SK-N-SH (cell line): ENCODE data around the gene PLEKHG1. TPM values are rescaled to one million over a fixed set of nuclear protein-coding genes. Genes with fewer than 3 reads are reported as not detected.

Experiments
- CTCF ChIA-PET: fragments of 300-600, 350-600 bp; formaldehyde crosslinking; extraction: SDS; loops from one replicate; lab custom pipeline; 2021; lab: Yijun Ruan, JAX
- POLR2A ChIA-PET: fragments of 350-600 bp; sonication (Branson Sonifier 250); formaldehyde crosslinking; extraction: SDS; loops from one replicate; lab custom pipeline; 2020; ENCODE audit warnings: antibody characterized with exemption, inconsistent platforms; lab: Yijun Ruan, JAX
- DNase-seq: peaks from one replicate; pipeline ENCODE4 v3.0.0; 2012
- H2AFZ ChIP-seq: fragments of 200-600 bp; sonication (generic); 2 replicates; pipeline ENCODE4 v1.8.1; 2016; ENCODE audit warnings: antibody characterized with exemption, mild to moderate bottlenecking, low read depth
- H3F3A ChIP-seq: fragments of 200-600 bp; sonication (generic); replicated peaks from 2 replicates; pipeline ENCODE3; 2016; ENCODE audit warnings: antibody characterized with exemption, mild to moderate bottlenecking; ENCODE audit not compliant: insufficient read depth
- H3K27ac ChIP-seq, 2 experiments: fragments of 200-500 bp in 1 of 2; fragments of 200-600 bp in 1 of 2; sonication (Bioruptor generic) in 1 of 2; sonication (generic), shearing (Covaris generic) in 1 of 2; 2 replicates each; pipeline versions ENCODE4 v1.5.1 to v1.6.1; 2014 to 2016; ENCODE audit warnings: low read depth in 2 of 2, inconsistent platforms in 1 of 2, low read length in 1 of 2, mild to moderate bottlenecking in 1 of 2, mixed read lengths in 1 of 2
- H3K27me3 ChIP-seq: fragments of 200-600 bp; sonication (generic), shearing (Covaris generic); 2 replicates; pipeline ENCODE4 v1.6.1; 2016; ENCODE audit warnings: mixed run types; ENCODE audit not compliant: insufficient read depth
- H3K36me3 ChIP-seq, 2 experiments: fragments of 200-500 bp in 1 of 2; fragments of 200-600 bp in 1 of 2; sonication (Bioruptor generic) in 1 of 2; sonication (generic) in 1 of 2; replicated peaks in 1 of 2; 2 replicates each; pipeline versions ENCODE3 to v1.5.1; 2014 to 2016; ENCODE audit warnings: low read length in 1 of 2, mild to moderate bottlenecking in 1 of 2; ENCODE audit not compliant: insufficient read depth in 2 of 2, control insufficient read depth in 1 of 2
- H3K4me1 ChIP-seq, 2 experiments: fragments of 200-500 bp in 1 of 2; fragments of 200-600 bp in 1 of 2; sonication (Bioruptor generic) in 1 of 2; sonication (generic), shearing (Covaris generic) in 1 of 2; 2 replicates each; pipeline versions ENCODE4 v1.5.1 to v1.6.1; 2014 to 2016; ENCODE audit warnings: low read depth in 1 of 2, low read length in 1 of 2, mixed run types in 1 of 2; ENCODE audit not compliant: insufficient read depth in 2 of 2, control insufficient read depth in 1 of 2
- H3K4me2 ChIP-seq: fragments of 200-600 bp; sonication (generic), shearing (Covaris generic); 2 replicates; pipeline ENCODE4 v1.6.1; 2017; ENCODE audit warnings: mixed run types
- H3K4me3 ChIP-seq, 2 experiments: fragments of 200-500 bp in 1 of 2; fragments of 200-600 bp in 1 of 2; sonication (Bioruptor generic) in 1 of 2; sonication (generic), shearing (Covaris generic) in 1 of 2; 2 replicates each; pipeline versions ENCODE4 v1.5.1 to v1.8.1; 2014 to 2016; ENCODE audit warnings: low read depth in 2 of 2, inconsistent platforms in 1 of 2, low read length in 1 of 2, mild to moderate bottlenecking in 1 of 2, mixed read lengths in 1 of 2, moderate library complexity in 1 of 2
- H3K79me2 ChIP-seq: fragments of 200-600 bp; sonication (generic); 2 replicates; pipeline ENCODE4 v1.8.1; 2017; ENCODE audit warnings: mild to moderate bottlenecking; ENCODE audit not compliant: insufficient read depth
- H3K9ac ChIP-seq: fragments of 200-600 bp; sonication (generic); 2 replicates; pipeline ENCODE4 v1.6.1; 2017; ENCODE audit warnings: mixed run types
- H3K9me2 ChIP-seq: fragments of 200-600 bp; sonication (generic); 2 replicates; pipeline ENCODE4 v1.6.1; 2017; ENCODE audit warnings: mixed run types
- H3K9me3 ChIP-seq: fragments of 200-600 bp; sonication (generic); 2 replicates; pipeline ENCODE4 v1.6.1; 2017; ENCODE audit warnings: mixed run types, mild to moderate bottlenecking, moderate library complexity
- H4K20me1 ChIP-seq: fragments of 200-600 bp; sonication (generic); 2 replicates; pipeline ENCODE4 v1.6.1; 2017; ENCODE audit warnings: mild to moderate bottlenecking, mixed run types; ENCODE audit not compliant: insufficient read depth
- ELF1 ChIP-seq: IDR thresholded peaks from 2 replicates; pipeline ENCODE4 v1.4.0; 2012
- EP300 ChIP-seq, 2 experiments: IDR thresholded peaks; 2 replicates each; pipeline versions ENCODE4 v1.4.0 to v1.6.1; 2012; ENCODE audit warnings: borderline replicate concordance in 1 of 2, low read depth in 1 of 2, low read length in 1 of 2
- EZH2phosphoT487 ChIP-seq: fragments of 200-600 bp; sonication (generic); IDR thresholded peaks from 2 replicates; pipeline ENCODE4 v1.6.1; 2017; ENCODE audit warnings: low read depth, mixed run types, mild to moderate bottlenecking, antibody characterized with exemption, moderate library complexity, borderline replicate concordance
- FOSL2 ChIP-seq: IDR thresholded peaks from 2 replicates; pipeline ENCODE4 v1.4.0; 2012; ENCODE audit warnings: low read depth, mild to moderate bottlenecking, moderate library complexity, borderline replicate concordance
- FOXM1 ChIP-seq: IDR thresholded peaks from 2 replicates; pipeline ENCODE4 v1.4.0; 2012; ENCODE audit warnings: low read depth, mild to moderate bottlenecking
- GATA2 ChIP-seq: sonication (generic); formaldehyde crosslinking; IDR thresholded peaks from 2 replicates; pipeline ENCODE4 v1.5.0; 2020; ENCODE audit warnings: mild to moderate bottlenecking, missing genetic modification reagents
- MEF2A ChIP-seq: IDR thresholded peaks from 2 replicates; pipeline ENCODE4 v1.4.0; 2012; ENCODE audit warnings: low read depth, borderline replicate concordance
- NRF1 ChIP-seq: IDR thresholded peaks from 2 replicates; pipeline ENCODE4 v1.6.1; 2012; ENCODE audit warnings: low read depth, mild to moderate bottlenecking, low read length
- POLR2AphosphoS5 ChIP-seq: IDR thresholded peaks from 2 replicates; pipeline ENCODE4 v1.6.1; 2012; ENCODE audit warnings: low read depth, low read length
- RXRA ChIP-seq: IDR thresholded peaks from 2 replicates; pipeline ENCODE4 v1.4.0; 2012; ENCODE audit warnings: low read depth, mild to moderate bottlenecking, borderline replicate concordance
- SIN3A ChIP-seq: IDR thresholded peaks from 2 replicates; pipeline ENCODE4 v1.6.1; 2012; ENCODE audit warnings: low read depth, mild to moderate bottlenecking, low read length, moderate library complexity, borderline replicate concordance
- TAF1 ChIP-seq: IDR thresholded peaks from 2 replicates; pipeline ENCODE4 v1.6.1; 2012; ENCODE audit warnings: low read depth, mild to moderate bottlenecking, low read length, moderate library complexity, borderline replicate concordance
- TCF12 ChIP-seq: IDR thresholded peaks from 2 replicates; pipeline ENCODE4 v1.4.0; 2012
- WGBS: methylation state at CpG from one replicate; pipeline ENCODE4 v1.1.6; 2017; ENCODE audit warnings: low lambda C conversion rate; 5-methylcytosine and 5-hydroxymethylcytosine counted together
- polyA plus RNA-seq, 3 experiments: library from polyadenylated mRNA; depleted of rRNA; stranded (reverse); fragments of >200 nt; gene quantifications; 2 replicates each; pipeline ENCODE4 v1.2.3, GENCODE V29; 2012
- TF ChIP-seq, protein P1 (sequence below): IDR thresholded peaks from 2 replicates; pipeline ENCODE4 v1.4.0; 2012; ENCODE audit warnings: low read depth

PLEKHG1 gene
- polyA plus RNA-seq, 1 of the 3 experiments (the other 2 are of a cell fraction), result 0.02 TPM

DNA sequence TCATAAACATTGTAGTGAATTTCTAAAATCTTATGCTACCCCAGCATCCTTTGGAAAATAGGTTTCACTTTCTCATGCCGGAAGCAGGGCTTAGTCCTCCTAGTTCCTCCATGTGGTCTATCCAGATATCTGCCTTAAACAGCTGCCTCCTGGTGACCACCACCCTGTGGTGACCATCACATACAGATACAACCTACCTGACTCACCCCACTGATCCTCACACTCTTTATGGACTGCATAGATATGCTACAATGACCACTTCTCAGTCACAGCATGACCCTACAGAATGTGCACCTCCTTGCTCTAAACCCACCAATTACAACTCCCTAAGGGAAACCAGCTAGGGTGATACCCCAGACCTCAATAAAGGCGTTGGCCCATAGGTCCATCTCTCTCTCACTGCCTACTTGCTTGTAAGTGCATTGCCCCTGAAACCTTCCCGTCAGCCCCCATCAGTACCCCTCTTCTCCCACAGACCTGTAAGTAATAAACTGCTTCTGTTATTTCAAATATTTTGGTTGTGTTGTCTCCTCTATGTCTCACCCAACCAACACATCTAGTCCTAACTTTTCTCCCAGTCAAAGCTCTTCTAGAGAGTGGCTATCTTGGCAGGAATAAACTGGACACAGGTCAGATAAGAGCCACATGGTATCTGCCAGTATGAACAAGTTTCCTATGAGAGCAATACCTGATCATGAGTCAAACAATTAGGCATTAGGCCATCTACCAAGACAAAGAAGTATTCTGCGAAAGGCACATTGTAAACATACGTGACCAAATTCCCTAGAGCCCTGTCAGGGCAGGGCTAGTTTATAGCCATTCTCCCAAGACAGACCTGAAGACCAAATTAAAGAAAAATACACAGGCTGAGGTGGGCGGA lies 39.4 kb upstream of the PLEKHG1 start:
- no peaks in the 10 kb centered on the region for H3K79me2 ChIP-seq
- no peaks in the 10 kb centered on the region for H3K36me3 ChIP-seq
- H3F3A ChIP-seq, result no peaks in the 10 kb centered on the region
- H4K20me1 ChIP-seq, result no peaks in the 10 kb centered on the region
- H3K9me3 ChIP-seq, result no peaks in the 10 kb centered on the region
- CTCF ChIA-PET, result no interaction called here
- H3K27ac ChIP-seq, result no peak overlapping the region
- no peak overlapping the region for H2AFZ ChIP-seq
- TF ChIP-seq, protein P1, sequence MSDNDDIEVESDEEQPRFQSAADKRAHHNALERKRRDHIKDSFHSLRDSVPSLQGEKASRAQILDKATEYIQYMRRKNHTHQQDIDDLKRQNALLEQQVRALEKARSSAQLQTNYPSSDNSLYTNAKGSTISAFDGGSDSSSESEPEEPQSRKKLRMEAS, result no peak
- TF ChIP-seq TAF1 (no peak), EP300 (IDR thresholded peaks at IDR 0.05; ENCODE audit: borderline replicate concordance in 1 of 2, low read depth in 1 of 2, low read length in 1 of 2) (no peak), FOXM1 (no peak), RXRA (no peak), MEF2A (no peak), ELF1 (no peak), NRF1 (no peak), SIN3A (no peak), POLR2AphosphoS5 (no peak), EZH2phosphoT487 (no peak)
- no peak overlapping the region for H3K4me3 ChIP-seq
- POLR2A ChIA-PET, result no interaction called here
- 32% methylated on average over 6 of the region's 6 CpGs for WGBS
- H3K9ac ChIP-seq, result no peak overlapping the region
- H3K4me1 ChIP-seq, result no peaks in the 10 kb centered on the region
- H3K9me2 ChIP-seq, result no peaks in the 10 kb centered on the region
- H3K4me2 ChIP-seq, result no peak overlapping the region
- H3K27me3 ChIP-seq, result no peaks in the 10 kb centered on the region
- no peak for DNase-seq

DNA sequence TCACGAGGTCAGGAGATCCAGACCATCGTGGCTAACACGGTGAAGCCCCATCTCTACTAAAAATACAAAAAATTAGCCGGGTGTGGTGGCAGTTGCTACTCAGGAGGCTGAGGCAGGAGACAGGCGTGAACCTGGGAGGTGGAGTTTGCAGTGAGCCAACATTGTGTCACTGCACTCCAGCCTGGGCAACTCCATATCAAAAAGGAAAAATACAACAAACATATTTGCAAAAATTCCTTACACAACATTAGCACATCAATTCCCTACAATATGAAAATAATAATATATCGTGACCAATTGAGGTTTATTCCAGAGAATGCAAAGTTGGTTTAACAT lies 38.8 kb upstream of the PLEKHG1 start:
- POLR2A ChIA-PET, result no interaction called here

DNA sequence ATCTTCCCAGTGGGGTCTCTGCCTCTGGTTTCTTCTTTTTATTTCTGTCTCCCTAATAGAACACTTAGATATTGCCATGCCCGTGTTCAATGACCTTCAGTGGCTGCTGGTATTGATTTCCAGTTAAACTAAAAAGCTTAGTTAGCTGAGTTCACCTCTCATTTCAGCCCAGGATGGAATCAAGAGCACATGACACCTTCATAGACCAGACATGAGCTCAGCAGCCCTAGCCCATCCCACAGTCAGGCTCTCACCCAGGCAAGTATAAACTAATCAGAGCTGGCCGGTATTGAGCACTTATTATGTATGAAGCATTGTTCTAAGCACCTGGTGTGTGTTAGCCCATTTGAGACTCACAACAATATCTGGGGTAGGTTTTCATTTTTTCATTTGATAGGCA lies 33.7 kb upstream of the PLEKHG1 start:
- WGBS, result 13% methylated on average over 2 of the region's 2 CpGs
- H4K20me1 ChIP-seq, result no peaks in the 10 kb centered on the region
- H3K9ac ChIP-seq, result no peak overlapping the region
- no peaks in the 10 kb centered on the region for H3K9me2 ChIP-seq
- CTCF ChIA-PET, result no interaction called here
- H3F3A ChIP-seq, result no peaks in the 10 kb centered on the region
- no peaks in the 10 kb centered on the region for H3K27me3 ChIP-seq
- TF ChIP-seq GATA2 (CRISPR knock-in tag), result no peak
- no peak overlapping the region for H2AFZ ChIP-seq
- H3K9me3 ChIP-seq, result no peaks in the 10 kb centered on the region
- H3K4me2 ChIP-seq, result no peak overlapping the region
- no peak overlapping the region for H3K4me3 ChIP-seq
- H3K4me1 ChIP-seq, result peaks cover 0 to 6% of the 10 kb centered on the region in 2 experiments; a peak in 1 of 4 replicates
- no peaks in the 10 kb centered on the region for H3K79me2 ChIP-seq
- no peak overlapping the region for H3K27ac ChIP-seq
- no peaks in the 10 kb centered on the region for H3K36me3 ChIP-seq
- POLR2A ChIA-PET, result no interaction called here
- no peak for DNase-seq

More for the DNA sequence above, 38.8 kb upstream of the PLEKHG1 start:
- H3K9me2 ChIP-seq, result no peaks in the 10 kb centered on the region
- H3F3A ChIP-seq, result no peaks in the 10 kb centered on the region
- no peak overlapping the region for H2AFZ ChIP-seq
- H3K4me1 ChIP-seq, result no peaks in the 10 kb centered on the region
- H3K4me2 ChIP-seq, result no peak overlapping the region
- H3K9ac ChIP-seq, result no peak overlapping the region
- no peaks in the 10 kb centered on the region for H3K36me3 ChIP-seq
- no peak overlapping the region for H3K4me3 ChIP-seq
- H3K27me3 ChIP-seq, result no peaks in the 10 kb centered on the region
- CTCF ChIA-PET, result no interaction called here
- no peaks in the 10 kb centered on the region for H3K9me3 ChIP-seq
- H4K20me1 ChIP-seq, result no peaks in the 10 kb centered on the region
- no peaks in the 10 kb centered on the region for H3K79me2 ChIP-seq
- WGBS, result 3% methylated on average over 6 of the region's 6 CpGs
- no peak overlapping the region for H3K27ac ChIP-seq
- TF ChIP-seq TCF12 (no peak), FOSL2 (no peak)
- no peak for DNase-seq
